Stomach (tissue), 9 donors: ENCODE data around the gene SHOX. TPM values are rescaled to one million over a fixed set of nuclear protein-coding genes. Genes with fewer than 3 reads are reported as not detected.

ENCODE experiments used
- DNase-seq, 2 donors: peaks; one replicate each; pipeline versions ENCODE4 v3.0.0 to v3.0.0-alpha.2; 2013 to 2019
- H3K27ac ChIP-seq, 5 donors: fragments of 200-600 bp in 4 of 5; sonication (generic) in 4 of 5; one replicate each; pipeline ENCODE4 v1.5.1; 2013 to 2019; ENCODE audit warnings: mild to moderate bottlenecking in 1 of 5, moderate library complexity in 1 of 5
- H3K27me3 ChIP-seq, 3 donors: fragments of 200-600 bp; sonication (generic); one replicate each; pipeline ENCODE4 v1.5.1; 2017 to 2019; ENCODE audit warnings: mixed run types in 1 of 3
- H3K36me3 ChIP-seq, 4 donors: fragments of 200-600 bp; sonication (generic); 1 replicate in 3 of 4; 2 replicates in 1 of 4; pipeline ENCODE4 v1.5.1; 2016 to 2019
- H3K4me1 ChIP-seq, 4 donors: fragments of 200-600 bp; sonication (generic); one replicate each; pipeline ENCODE4 v1.5.1; 2016 to 2019
- H3K4me3 ChIP-seq, 4 donors: fragments of 200-600 bp; sonication (generic) in 3 of 4; one replicate each; pipeline ENCODE4 v1.5.1; 2016 to 2019; ENCODE audit warnings: mild to moderate bottlenecking in 1 of 4
- H3K9me3 ChIP-seq, 4 donors: fragments of 200-600 bp; sonication (generic); one replicate each; pipeline ENCODE4 v1.5.1; 2016 to 2019
- CTCF ChIP-seq, 7 experiments: fragments of 450-650 bp in 4 of 7; fragments of 200-600 bp in 3 of 7; sonication (generic) in 3 of 7; IDR thresholded peaks; one replicate each; pipeline ENCODE4 v1.5.1; 2016 to 2019; ENCODE audit warnings: antibody characterized with exemption in 7 of 7, control low read depth in 2 of 7, mild to moderate bottlenecking in 1 of 7
- EP300 ChIP-seq: sonication (generic); formaldehyde crosslinking; IDR thresholded peaks from one replicate; pipeline ENCODE4 v1.6.1; 2017; ENCODE audit warnings: antibody characterized with exemption
- POLR2A ChIP-seq, 4 donors: fragments of 450-650 bp; IDR thresholded peaks; one replicate each; pipeline ENCODE4 v1.6.1; 2016; ENCODE audit warnings: antibody characterized with exemption in 4 of 4, control low read depth in 2 of 4, mild to moderate bottlenecking in 1 of 4, moderate library complexity in 1 of 4
- POLR2AphosphoS5 ChIP-seq, 3 donors: sonication (generic); formaldehyde crosslinking; IDR thresholded peaks; one replicate each; pipeline ENCODE4 v1.6.1; 2016; ENCODE audit warnings: antibody characterized with exemption in 3 of 3
- WGBS, 5 donors: extraction: QIAGEN DNeasy Blood & Tissue Kit in 3 of 5; methylation state at CpG; one replicate each; pipeline versions ENCODE4 v1.1.5 to v1.1.7; 2013 to 2018; 5-methylcytosine and 5-hydroxymethylcytosine counted together
- intact Hi-C: fragments of 100-400 bp; cut with DNase I; formaldehyde crosslinking; loops from one replicate; pipeline ENCODE4 v1.15.1; 2023; ENCODE audit warnings: low total_unique reads
- polyA plus RNA-seq, 3 donors: library from polyadenylated mRNA; stranded (reverse); fragments of 200-250 nt; gene quantifications; one replicate each; pipeline ENCODE4 v1.2.3, GENCODE V29; 2013
- total RNA-seq, 5 donors: library from RNA; depleted of rRNA; stranded (reverse); fragments of >200 nt; gene quantifications; one replicate each; pipeline versions ENCODE4 v1.1.0 to v1.2.3, GENCODE V29; 2014 to 2016
- donor health status: healthy with polysubstance abuse.
- donor health status: Bipolar disorder and iron deficiency.
- donor health status: healthy.

The SHOX gene
- total and polyA plus RNA-seq, 8 donors: 7.5 TPM; not detected in 7

GRCh38 chrX:633985-634958, 3.7 kb downstream of the SHOX start:
- no peak overlapping the region for H3K27ac ChIP-seq
- H3K4me1 ChIP-seq: peaks cover 0 to 40% (median 6%) of the 10 kb centered on the region in 4 donors
- peaks cover 37 to 93% (median 80%) of the 10 kb centered on the region in 3 donors for H3K27me3 ChIP-seq
- WGBS, 5 donors: 2 to 7% (median 4%) methylated on average over 72 to 84 of the region's 84 CpGs
- TF ChIP-seq POLR2AphosphoS5 (IDR thresholded peaks at IDR 0.05) (no peak), POLR2A (IDR thresholded peaks at IDR 0.05) (no peak), EP300 (no peak), CTCF (IDR thresholded peaks at IDR 0.05) (no peak)
- H3K36me3 ChIP-seq: no peaks in the 10 kb centered on the region
- H3K4me3 ChIP-seq: no peak overlapping the region
- peak in 1 of 2 donors; percentile 11 for DNase-seq
- H3K9me3 ChIP-seq: no peaks in the 10 kb centered on the region
- intact Hi-C loops: no loop called here

GRCh38 chrX:635428-636090, 5.0 kb downstream of the SHOX start:
- Histone ChIP-seq H3K27me3 (peaks cover 27 to 93% (median 76%) of the 10 kb centered on the region in 3 donors), H3K9me3 (no peaks in the 10 kb centered on the region), H3K27ac (no peak overlapping the region), H3K4me3 (no peak overlapping the region), H3K36me3 (no peaks in the 10 kb centered on the region), H3K4me1 (peaks cover 0 to 34% (median 6%) of the 10 kb centered on the region in 4 donors)
- intact Hi-C loops: no loop called here
- WGBS, 5 donors: 2 to 6% (median 4%) methylated on average over 28 to 29 of the region's 29 CpGs
- no peak for DNase-seq
- TF ChIP-seq POLR2A (IDR thresholded peaks at IDR 0.05) (no peak), CTCF (IDR thresholded peaks at IDR 0.05) (no peak), POLR2AphosphoS5 (IDR thresholded peaks at IDR 0.05) (no peak), EP300 (no peak)

DNA sequence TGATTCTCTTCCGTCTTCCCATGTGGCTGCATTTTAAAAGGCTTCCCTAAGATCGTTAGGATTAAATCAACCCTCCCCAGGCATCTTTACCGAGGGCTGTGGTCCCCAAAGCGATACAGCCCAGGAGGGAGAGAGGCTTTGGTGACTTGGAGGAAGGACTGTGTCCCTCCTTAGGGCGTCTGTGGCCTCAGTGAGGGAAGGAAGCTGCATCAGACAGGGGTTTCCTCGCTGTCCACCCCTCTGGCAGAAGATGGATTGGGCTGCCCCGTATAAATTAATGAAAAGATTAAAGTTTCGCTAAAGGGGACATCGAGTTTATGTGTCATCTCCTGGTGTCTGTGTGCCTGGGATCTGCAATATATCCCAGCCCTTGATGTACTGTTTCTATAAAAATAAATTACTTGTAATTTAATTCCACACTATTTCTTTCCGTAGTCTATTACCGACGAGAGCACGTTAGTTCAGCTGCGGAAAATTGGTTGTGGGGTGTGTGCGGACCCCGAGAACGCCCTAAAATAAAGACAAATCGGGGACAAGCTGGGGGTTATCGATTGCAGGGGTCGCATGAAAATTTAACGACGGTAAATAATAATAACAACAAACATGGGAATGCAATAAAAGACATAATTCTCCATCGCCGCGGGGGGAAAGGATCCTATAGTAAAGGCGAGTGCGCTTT, 6.5 kb downstream of the SHOX start:
- 3 to 6% (median 5%) methylated on average over 26 to 27 of the region's 27 CpGs for WGBS, 5 donors
- TF ChIP-seq POLR2A (IDR thresholded peaks at IDR 0.05) (no peak), CTCF (IDR thresholded peaks at IDR 0.05) (no peak), EP300 (no peak), POLR2AphosphoS5 (IDR thresholded peaks at IDR 0.05) (no peak)
- Histone ChIP-seq H3K27ac (no peak overlapping the region), H3K36me3 (no peaks in the 10 kb centered on the region), H3K9me3 (no peaks in the 10 kb centered on the region), H3K4me3 (peak overlapping the region in 1 of 4 donors; percentile 1), H3K27me3 (peaks cover 22 to 93% (median 76%) of the 10 kb centered on the region in 3 donors), H3K4me1 (peaks cover 0 to 18% (median 6%) of the 10 kb centered on the region in 4 donors)
- intact Hi-C loops: no loop called here
- DNase-seq: peak in 1 of 2 donors; percentile 2
